NCI-H345 treated with DMSO at 0.1 percent for 48 hours (cell line): Measurements from ENCODE around the gene MSRB1.

Source experiments
- DNase-seq: peaks from one replicate; lab custom pipeline; 2025; ENCODE audit not compliant: unreplicated experiment; lab: John Stamatoyannopoulos, UW

Gene MSRB1

DNA sequence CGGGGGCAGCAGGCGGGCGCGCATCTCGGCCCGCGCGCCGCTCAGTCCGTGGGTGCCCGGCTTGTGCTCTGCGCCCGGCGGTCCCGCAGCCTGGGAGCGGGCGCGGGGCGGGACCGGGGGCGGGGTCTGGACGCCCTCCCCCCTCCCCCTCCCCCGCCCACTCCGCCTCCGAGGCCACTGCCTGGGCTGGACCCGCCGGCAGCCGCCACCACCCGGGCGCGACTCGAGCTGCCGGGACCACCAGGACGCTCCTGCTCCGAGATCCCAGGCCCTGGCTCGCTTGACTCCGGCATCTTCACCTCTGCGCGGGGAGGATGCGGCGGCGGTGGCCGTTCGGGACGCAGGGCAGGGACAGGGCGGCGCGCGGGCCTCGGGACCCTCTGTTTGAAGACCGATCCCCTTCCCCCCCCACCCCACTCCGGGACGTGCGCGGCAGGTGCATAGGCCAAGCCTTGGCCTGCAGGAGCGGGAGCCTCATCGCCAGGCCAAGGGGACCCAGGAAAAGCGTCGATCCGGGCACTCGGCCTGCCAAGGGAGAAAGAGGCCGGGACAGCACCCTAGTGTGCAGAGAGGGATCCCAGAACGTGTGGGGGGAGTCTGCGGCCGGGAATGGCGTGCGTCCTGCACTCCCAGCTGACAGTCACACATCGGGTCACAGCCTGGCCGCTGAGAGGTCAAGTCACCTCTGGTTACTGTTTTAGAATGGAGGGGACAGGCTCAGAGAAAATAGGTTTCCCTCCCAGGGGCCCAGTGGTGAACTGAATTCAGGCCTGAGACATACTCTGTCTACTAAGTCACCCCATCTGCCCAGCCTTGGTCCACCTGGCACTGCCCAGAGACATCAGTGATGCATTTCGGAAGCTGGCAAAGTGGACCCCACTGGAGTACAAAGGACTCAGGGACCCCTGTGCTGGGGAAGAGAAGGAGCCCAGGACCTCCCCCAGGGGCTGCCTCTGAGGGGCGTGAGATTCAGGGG is 24.4 kb downstream of the MSRB1 start, which contains the start of gene HS3ST6:
TSS of gene HS3ST6 (minus strand) at position 65 of the 976 bp plus-strand sequence. CDS start 92 bp downstream, outside the sequence.
- DNase-seq, result no peak

GRCh38 chr16:1917665-1918350 is 25.2 kb downstream of the MSRB1 start:
- no peak for DNase-seq

GRCh38 chr16:1917056-1917664 is 25.8 kb downstream of the MSRB1 start:
- DNase-seq, result no peak

DNA sequence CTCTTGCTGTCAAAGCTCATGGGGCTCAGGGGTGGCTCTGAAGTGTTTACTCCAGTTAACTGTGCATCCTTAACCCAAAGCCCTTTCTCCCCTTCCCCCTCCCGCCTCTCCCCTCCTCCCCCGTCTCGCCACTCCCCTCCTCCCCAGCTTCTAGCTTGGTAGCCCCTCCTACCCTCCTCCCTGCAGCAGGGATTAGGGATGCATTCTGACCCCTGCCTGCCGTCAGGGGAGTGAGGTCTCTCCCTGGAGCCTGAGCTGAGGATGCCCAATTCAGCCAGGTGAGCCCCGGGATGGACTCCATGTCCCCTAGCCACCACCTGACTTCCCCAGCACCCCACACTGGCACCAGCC is 26.4 kb downstream of the MSRB1 start:
- DNase-seq, result no peak

GRCh38 chr16:1915732-1916639 is 27.0 kb downstream of the MSRB1 start:
- no peak for DNase-seq

GRCh38 chr16:1914988-1915387 is 28.0 kb downstream of the MSRB1 start:
- DNase-seq, result no peak

GRCh38 chr16:1914084-1914608 is 28.9 kb downstream of the MSRB1 start:
- DNase-seq, result no peak

GRCh38 chr16:1913327-1914083 is 29.5 kb downstream of the MSRB1 start:
- peak; percentile 77 for DNase-seq

GRCh38 chr16:1912215-1912543 is 30.8 kb downstream of the MSRB1 start:
- DNase-seq, result no peak

DNA sequence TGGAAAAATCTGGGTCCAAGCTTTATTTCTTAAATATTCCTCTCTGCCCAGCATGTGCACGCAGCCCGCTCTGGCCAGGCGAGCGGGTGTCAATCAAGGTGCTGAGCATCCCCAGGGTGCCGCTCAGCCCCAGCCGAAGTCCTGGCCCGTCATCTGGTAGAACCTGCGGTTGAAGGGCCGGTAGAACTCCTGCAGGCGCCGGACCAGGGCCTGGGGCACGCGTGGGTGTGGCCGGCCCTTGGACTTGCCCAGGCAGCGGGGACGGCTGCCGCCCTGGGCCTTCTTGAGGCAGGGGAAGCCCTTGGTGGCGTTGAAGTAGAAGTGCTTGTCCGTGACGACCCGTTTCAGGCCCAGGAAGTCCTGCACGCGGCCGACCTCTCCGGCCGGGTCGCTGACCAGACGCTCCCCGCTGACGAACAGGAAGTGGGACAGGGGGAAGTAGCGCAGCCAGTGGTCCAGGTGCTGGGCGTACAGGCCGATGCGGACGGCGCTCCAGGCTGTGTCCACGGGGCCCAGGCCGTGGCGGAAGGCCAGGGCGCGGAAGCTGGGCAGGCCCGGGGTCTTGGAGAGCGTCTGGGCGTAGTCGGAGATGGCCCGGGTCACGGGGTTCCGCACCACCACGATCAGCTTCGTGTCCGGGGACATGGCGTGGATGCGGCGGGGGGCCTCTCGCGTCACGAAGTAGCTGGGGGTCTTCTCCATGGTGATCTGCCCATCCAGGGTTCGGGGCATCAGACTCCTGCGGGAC is 31.4 kb downstream of the MSRB1 start:
- DNase-seq, result no peak

- DNase-seq, result no peak
Observed at GRCh38 chr16:1909561-1910231, 33.3 kb downstream of the MSRB1 start.

DNA sequence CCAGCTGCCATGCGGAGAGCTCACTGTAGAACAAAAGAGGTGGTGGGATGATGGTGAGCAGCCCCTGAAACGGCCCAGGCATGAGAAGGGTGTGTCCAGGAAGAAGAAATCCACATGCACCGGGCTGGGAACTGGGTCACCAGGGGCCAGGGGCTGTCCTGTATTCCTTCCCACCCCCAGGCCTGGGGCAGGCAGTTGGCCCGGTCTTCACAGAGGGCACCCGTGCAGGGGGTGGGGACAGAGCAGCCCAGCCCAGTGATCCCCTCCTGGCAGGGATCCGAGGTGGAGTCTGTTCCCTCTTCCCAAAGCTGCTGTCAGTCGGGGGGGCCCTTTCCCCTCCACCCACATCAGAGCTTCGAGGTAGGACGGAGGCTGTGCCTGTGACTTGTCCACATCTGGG is 34.0 kb downstream of the MSRB1 start:
- DNase-seq, result no peak

GRCh38 chr16:1908184-1908583 is 34.8 kb downstream of the MSRB1 start:
- DNase-seq, result no peak

- DNase-seq, result no peak
Observed at GRCh38 chr16:1907226-1907860, 35.7 kb downstream of the MSRB1 start.

DNA sequence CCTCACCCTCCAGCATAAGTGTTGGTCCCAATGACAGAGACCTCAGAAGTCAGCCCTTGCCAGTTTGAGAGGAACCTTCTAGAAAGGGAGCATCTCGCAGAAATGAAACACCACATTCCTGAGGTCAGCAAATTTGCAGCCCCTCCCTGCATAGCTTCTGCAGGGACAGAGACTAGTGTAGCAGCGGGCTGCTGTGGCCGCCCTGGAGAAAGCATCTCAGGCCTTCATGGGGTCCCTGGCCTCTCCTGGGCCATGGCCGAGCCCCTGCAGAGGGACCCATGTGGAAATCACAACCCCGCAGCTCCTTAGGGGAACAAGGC is 36.2 kb downstream of the MSRB1 start:
- no peak for DNase-seq

GRCh38 chr16:1906055-1906845 is 36.7 kb downstream of the MSRB1 start:
- DNase-seq, result peak; percentile 64
